ENCODE data around the gene DCAF5.

DNA sequence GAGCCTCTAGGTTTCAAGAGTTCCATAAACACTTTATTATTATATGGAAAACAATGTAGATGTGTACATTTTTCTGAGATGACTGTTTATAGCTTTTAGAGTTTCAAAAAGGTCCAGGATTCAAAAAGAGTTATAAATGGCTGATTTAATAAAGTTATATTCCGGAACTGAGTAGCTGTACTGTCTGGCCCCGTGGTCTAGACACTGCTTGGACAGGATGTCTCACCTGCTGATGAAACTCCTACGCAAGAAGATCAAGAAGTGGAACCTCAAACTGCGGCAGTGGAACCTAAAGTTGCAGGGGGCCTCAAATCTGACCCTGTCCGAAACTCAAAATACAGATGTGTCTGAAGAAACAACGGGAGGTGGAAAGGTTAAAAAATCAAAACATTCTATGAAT, 69.7 kb downstream of the DCAF5 start:
- no peak for TF ChIP-seq ZNF274 (IDR thresholded peaks at IDR 0.05; ENCODE audit: low read depth, low read length)
- TF ChIP-seq SUZ12 (IDR thresholded peaks at IDR 0.05; ENCODE audit: extremely low read depth, insufficient read depth, insufficient read length): no peak

Data from NT2/D1 (cell line).